HEK293 (cell line): ENCODE measurements around the gene EFCAB6.

Experiments
- CTCF ChIA-PET: fragments of 350-600 bp; formaldehyde crosslinking; extraction: SDS; loops from one replicate; lab custom pipeline; 2021; ENCODE audit warnings: antibody characterized with exemption; lab: Yijun Ruan, JAX
- POLR2A ChIA-PET: fragments of 300-600 bp; formaldehyde crosslinking; extraction: SDS; loops from one replicate; lab custom pipeline; 2020; ENCODE audit warnings: antibody characterized with exemption, inconsistent platforms; lab: Yijun Ruan, JAX
- H3K27ac ChIP-seq: fragments of 200-500 bp; sonication (Bioruptor generic); 2 replicates; pipeline ENCODE4 v1.5.1; 2014; ENCODE audit warnings: low read depth, low read length, control low read depth, inconsistent platforms; ENCODE audit errors: extremely low read depth
- H3K36me3 ChIP-seq, 2 experiments: fragments of 200-500 bp in 1 of 2; sonication (Bioruptor generic) in 1 of 2; 1 replicate in 1 of 2; 2 replicates in 1 of 2; pipeline ENCODE4 v1.5.1; 2014 to 2017; ENCODE audit warnings: inconsistent platforms in 2 of 2, low read length in 2 of 2; ENCODE audit not compliant: control insufficient read depth in 2 of 2, insufficient read depth in 1 of 2
- H3K4me1 ChIP-seq: fragments of 200-500 bp; sonication (Bioruptor generic); 2 replicates; pipeline ENCODE4 v1.5.1; 2014; ENCODE audit warnings: mild to moderate bottlenecking, low read length, inconsistent platforms; ENCODE audit not compliant: control insufficient read depth, insufficient read depth
- H3K4me3 ChIP-seq: 2 replicates; pipeline ENCODE4 v1.5.1; 2011; ENCODE audit warnings: low read depth, mild to moderate bottlenecking, control low read depth, low read length, moderate library complexity
- H3K9me3 ChIP-seq: fragments of 200-500 bp; sonication (Bioruptor generic); 2 replicates; pipeline ENCODE4 v1.5.1; 2014; ENCODE audit warnings: low read depth, low read length, inconsistent platforms; ENCODE audit not compliant: control insufficient read depth, insufficient read depth
- GLIS1 ChIP-seq: fragments of 450-650 bp; formaldehyde crosslinking; IDR thresholded peaks from 2 replicates; pipeline ENCODE4 v1.5.1; 2016; ENCODE audit warnings: missing biosample characterization, missing genetic modification characterization
- KLF1 ChIP-seq: fragments of 450-650 bp; formaldehyde crosslinking; IDR thresholded peaks from 2 replicates; pipeline ENCODE4 v1.5.1; 2016; ENCODE audit warnings: missing biosample characterization, missing genetic modification characterization
- PATZ1 ChIP-seq: fragments of 450-650 bp; formaldehyde crosslinking; IDR thresholded peaks from 2 replicates; pipeline ENCODE4 v1.5.1; 2016; ENCODE audit warnings: missing biosample characterization, missing genetic modification characterization
- PRDM10 ChIP-seq: fragments of 450-650 bp; formaldehyde crosslinking; IDR thresholded peaks from 2 replicates; pipeline ENCODE4 v1.5.1; 2016; ENCODE audit warnings: missing biosample characterization, missing genetic modification characterization
- ZBTB20 ChIP-seq: fragments of 450-650 bp; formaldehyde crosslinking; IDR thresholded peaks from 2 replicates; pipeline ENCODE4 v1.5.1; 2016; ENCODE audit warnings: missing biosample characterization, missing genetic modification characterization
- ZEB2 ChIP-seq: fragments of 450-650 bp; formaldehyde crosslinking; IDR thresholded peaks from 2 replicates; pipeline ENCODE4 v1.5.1; 2016; ENCODE audit warnings: missing biosample characterization, missing genetic modification characterization
- ZFP69B ChIP-seq: fragments of 450-650 bp; formaldehyde crosslinking; IDR thresholded peaks from 2 replicates; pipeline ENCODE4 v1.5.1; 2016; ENCODE audit warnings: missing biosample characterization, missing genetic modification characterization
- ZIC2 ChIP-seq: fragments of 450-650 bp; formaldehyde crosslinking; IDR thresholded peaks from 2 replicates; pipeline ENCODE4 v1.5.1; 2016; ENCODE audit warnings: missing biosample characterization, missing genetic modification characterization
- ZNF138 ChIP-seq: fragments of 450-650 bp; formaldehyde crosslinking; IDR thresholded peaks from 2 replicates; pipeline ENCODE4 v1.5.1; 2016; ENCODE audit warnings: missing biosample characterization, missing genetic modification characterization, borderline replicate concordance
- ZNF140 ChIP-seq: fragments of 450-650 bp; formaldehyde crosslinking; IDR thresholded peaks from 2 replicates; pipeline ENCODE4 v1.5.1; 2016; ENCODE audit warnings: missing biosample characterization, missing genetic modification characterization
- ZNF292 ChIP-seq: fragments of 450-650 bp; formaldehyde crosslinking; IDR thresholded peaks from 2 replicates; pipeline ENCODE4 v1.5.1; 2016; ENCODE audit warnings: low read depth, missing biosample characterization, missing genetic modification characterization, borderline replicate concordance
- ZNF433 ChIP-seq: fragments of 450-650 bp; formaldehyde crosslinking; IDR thresholded peaks from 2 replicates; pipeline ENCODE4 v1.5.1; 2016; ENCODE audit warnings: missing biosample characterization, missing genetic modification characterization, low read depth
- ZNF704 ChIP-seq: fragments of 450-650 bp; formaldehyde crosslinking; IDR thresholded peaks from 2 replicates; pipeline ENCODE4 v1.5.1; 2016; ENCODE audit warnings: missing biosample characterization, missing genetic modification characterization
- ZNF768 ChIP-seq: fragments of 450-650 bp; formaldehyde crosslinking; IDR thresholded peaks from 2 replicates; pipeline ENCODE4 v1.5.1; 2018; ENCODE audit warnings: missing biosample characterization, mild to moderate bottlenecking, missing genetic modification characterization
- ZSCAN4 ChIP-seq: fragments of 450-650 bp; formaldehyde crosslinking; IDR thresholded peaks from 2 replicates; pipeline ENCODE4 v1.5.1; 2017; ENCODE audit warnings: missing biosample characterization, missing genetic modification characterization

Gene EFCAB6

GRCh38 chr22:43483669-43484068, 328.4 kb downstream of the EFCAB6 start:
- CTCF ChIA-PET, result no interaction called here
- Histone ChIP-seq H3K4me1 (no peaks in the 10 kb centered on the region), H3K9me3 (no peaks in the 10 kb centered on the region), H3K36me3 (no peaks in the 10 kb centered on the region), H3K4me3 (no peak overlapping the region)
- TF ChIP-seq ZNF292 (tag by site-specific recombination), result no peak
- TF ChIP-seq KLF1, result 0 out of 2 replicates have a peak, but pooled peaks have one; percentile 5
- peak; percentile 82 for TF ChIP-seq GLIS1 (tag by site-specific recombination)
- no peak for TF ChIP-seq ZNF768 (tag by site-specific recombination)
- peak; percentile 57; the same call in 1 of the 2 replicates for TF ChIP-seq ZIC2
- TF ChIP-seq, all 188 proteins: peak for 3
- POLR2A ChIA-PET, result no interaction called here
- H3K27ac ChIP-seq, result no peak overlapping the region

GRCh38 chr22:43483266-43483665, 328.8 kb downstream of the EFCAB6 start:
- ChIA-PET CTCF (no interaction called here), POLR2A (no interaction called here)
- no peak overlapping the region for H3K4me3 ChIP-seq
- H3K4me1 ChIP-seq, result no peaks in the 10 kb centered on the region
- H3K9me3 ChIP-seq, result no peaks in the 10 kb centered on the region
- TF ChIP-seq PRDM10, result no peak
- 0 out of 2 replicates have a peak, but pooled peaks have one; percentile 7 for TF ChIP-seq KLF1
- TF ChIP-seq ZNF433 (tag by site-specific recombination), result no peak
- TF ChIP-seq ZNF140 (tag by site-specific recombination), result no peak
- TF ChIP-seq, all 188 proteins: peak for 1
- Histone ChIP-seq H3K36me3 (no peaks in the 10 kb centered on the region), H3K27ac (no peak overlapping the region)

- H3K4me1 ChIP-seq, result no peaks in the 10 kb centered on the region
- H3K36me3 ChIP-seq, result no peaks in the 10 kb centered on the region
- POLR2A ChIA-PET, result interaction anchor here (0.6 kb wide), 1 partner anchor 135 kb away, joined by 4 read pairs; no protein-coding TSS in a partner anchor
- H3K4me3 ChIP-seq, result no peak overlapping the region
- H3K9me3 ChIP-seq, result no peaks in the 10 kb centered on the region
- CTCF ChIA-PET, result interaction anchor here (1.4 kb wide), 1 partner anchor 250 kb away, joined by 4 read pairs; no protein-coding TSS in a partner anchor
- no peak overlapping the region for H3K27ac ChIP-seq
- TF ChIP-seq ZIC2 (no peak), ZFP69B (tag by site-specific recombination) (no peak), ZBTB20 (tag by site-specific recombination) (no peak), ZSCAN4 (tag by site-specific recombination) (no peak), ZNF138 (tag by site-specific recombination) (no peak), ZNF704 (tag by site-specific recombination) (no peak), PATZ1 (tag by site-specific recombination) (no peak), ZNF768 (tag by site-specific recombination) (no peak), ZEB2 (tag by site-specific recombination) (no peak)
These were observed 329.8 kb downstream of the EFCAB6 start for GRCh38 chr22:43482318-43482625.
